Measurements from ENCODE around the gene DCDC2C. TPM values are rescaled to one million over a fixed set of nuclear protein-coding genes. Genes with fewer than 3 reads are reported as not detected.

The DCDC2C gene
- polyA plus RNA-seq, 10 donors, result 0.16 to 1.1 (median 0.42) TPM; not detected in 2

- DNase-seq, result no peak
These were observed 124.5 kb downstream of the DCDC2C start for GRCh38 chr2:3827673-3828575.

- DNase-seq, result peak in 1 of 3 donors; percentile 56
These were observed 127.4 kb downstream of the DCDC2C start for GRCh38 chr2:3830796-3831195.

- no peak for DNase-seq
These were observed 133.7 kb downstream of the DCDC2C start for GRCh38 chr2:3837086-3837485.

- DNase-seq, result no peak
These were observed 135.0 kb downstream of the DCDC2C start for GRCh38 chr2:3838348-3838747.

- peak; percentile 67 to 84 (median 67) for DNase-seq
These were observed 136.1 kb downstream of the DCDC2C start for GRCh38 chr2:3839476-3839875.

GRCh38 chr2:3840611-3841155 lies 137.3 kb downstream of the DCDC2C start:
- no peak for DNase-seq

GRCh38 chr2:3847397-3848052 lies 144.2 kb downstream of the DCDC2C start:
- DNase-seq, result no peak

- no peak for DNase-seq
These were observed 145.4 kb downstream of the DCDC2C start for GRCh38 chr2:3848776-3849175.

GRCh38 chr2:3849213-3849612 lies 145.8 kb downstream of the DCDC2C start:
- no peak for DNase-seq

- no peak for DNase-seq
These were observed 154.2 kb downstream of the DCDC2C start for GRCh38 chr2:3857576-3857975.

- peak in 2 of 3 donors; percentile 48 to 58 for DNase-seq
These were observed 161.8 kb downstream of the DCDC2C start for GRCh38 chr2:3864943-3865865.

- no peak for DNase-seq
These were observed 164.1 kb downstream of the DCDC2C start for GRCh38 chr2:3867469-3867868.

GRCh38 chr2:3868012-3868805 lies 164.8 kb downstream of the DCDC2C start:
- peak in 1 of 3 donors; percentile 63 for DNase-seq

- no peak for DNase-seq
These were observed 166.8 kb downstream of the DCDC2C start for GRCh38 chr2:3870222-3870621.

- DNase-seq, result no peak
These were observed 167.6 kb downstream of the DCDC2C start for GRCh38 chr2:3871002-3871401.

- DNase-seq, result no peak
These were observed 169.1 kb downstream of the DCDC2C start for GRCh38 chr2:3872451-3872850.

GRCh38 chr2:3873899-3874298 lies 170.5 kb downstream of the DCDC2C start:
- no peak for DNase-seq

GRCh38 chr2:3876221-3876620 lies 172.8 kb downstream of the DCDC2C start:
- no peak for DNase-seq

- DNase-seq, result peak; percentile 77 to 89 (median 80)
These were observed 173.3 kb downstream of the DCDC2C start for GRCh38 chr2:3876685-3877084.
